Thoracic aorta (tissue), 2 donors: ENCODE results near the gene ANKRD30A. TPM values are rescaled to one million over a fixed set of nuclear protein-coding genes. Genes with fewer than 3 reads are reported as not detected.

ENCODE experiments used
- ATAC-seq: fragments of 150-250 bp; one replicate; pipeline ENCODE4 v1.8.0; 2017; ENCODE audit warnings: low read depth; ENCODE audit not compliant: insufficient number of reproducible peaks, low FRiP score
- DNase-seq: peaks from one replicate; pipeline ENCODE4 v3.0.0-alpha.2; 2020; ENCODE audit warnings: low spot score
- H3K27ac ChIP-seq, 2 donors: fragments of 200-600 bp; sonication (generic); 1 replicate in 1 of 2; 2 replicates in 1 of 2; pipeline ENCODE4 v1.5.1; 2016; ENCODE audit warnings: mild to moderate bottlenecking in 2 of 2, moderate library complexity in 2 of 2
- H3K27me3 ChIP-seq: fragments of 200-600 bp; sonication (generic); replicated peaks from 2 replicates; pipeline ENCODE4 v1.6.0; 2016; ENCODE audit warnings: mild to moderate bottlenecking; ENCODE audit not compliant: insufficient read depth
- H3K36me3 ChIP-seq: fragments of 200-600 bp; sonication (generic); one replicate; pipeline ENCODE4 v1.5.1; 2016
- H3K4me1 ChIP-seq, 2 donors: fragments of 200-600 bp; sonication (generic); 1 replicate in 1 of 2; 2 replicates in 1 of 2; pipeline versions ENCODE4 v1.5.1 to v1.6.0; 2016; ENCODE audit warnings: low read depth in 2 of 2, mild to moderate bottlenecking in 1 of 2; ENCODE audit not compliant: control insufficient read depth in 1 of 2
- H3K4me3 ChIP-seq: fragments of 200-600 bp; sonication (generic); 2 replicates; pipeline ENCODE4 v1.5.1; 2016; ENCODE audit warnings: mild to moderate bottlenecking
- H3K9me3 ChIP-seq: fragments of 200-600 bp; sonication (generic); 2 replicates; pipeline ENCODE4 v1.5.1; 2016
- CTCF ChIP-seq: fragments of 200-600 bp; sonication (generic); IDR thresholded peaks from one replicate; pipeline ENCODE4 v1.5.1; 2019; ENCODE audit warnings: antibody characterized with exemption
- total RNA-seq, 2 donors: library from RNA; depleted of rRNA; stranded (reverse); fragments of >200 nt; gene quantifications; one replicate each; pipeline versions ENCODE4 v1.1.0 to v1.2.3, GENCODE V29; 2016

Gene ANKRD30A
- total RNA-seq, 2 donors from 2014 or later = not detected

- H3K27ac ChIP-seq = no peak overlapping the region
- H3K36me3 ChIP-seq = no peaks in the 10 kb centered on the region
- no peak for ATAC-seq
- H3K9me3 ChIP-seq = no peaks in the 10 kb centered on the region
- no peak overlapping the region for H3K4me3 ChIP-seq
- no peaks in the 10 kb centered on the region for H3K27me3 ChIP-seq
- no peak for TF ChIP-seq CTCF
- no peak for DNase-seq
- no peaks in the 10 kb centered on the region for H3K4me1 ChIP-seq
Measured at GRCh38 chr10:37268266-37268665, 142.9 kb downstream of the ANKRD30A start.

GRCh38 chr10:37269554-37270256 is 144.3 kb downstream of the ANKRD30A start:
- ATAC-seq (no peak), DNase-seq (no peak)
- Histone ChIP-seq H3K4me1 (no peaks in the 10 kb centered on the region), H3K9me3 (no peaks in the 10 kb centered on the region), H3K27ac (no peak overlapping the region), H3K4me3 (no peak overlapping the region), H3K36me3 (no peaks in the 10 kb centered on the region), H3K27me3 (no peaks in the 10 kb centered on the region)
- TF ChIP-seq CTCF = no peak

- H3K4me3 ChIP-seq = no peak overlapping the region
- H3K9me3 ChIP-seq = no peaks in the 10 kb centered on the region
- TF ChIP-seq CTCF = no peak
- no peaks in the 10 kb centered on the region for H3K36me3 ChIP-seq
- no peak for ATAC-seq
- no peak overlapping the region for H3K27ac ChIP-seq
- no peak for DNase-seq
- H3K4me1 ChIP-seq = no peaks in the 10 kb centered on the region
- H3K27me3 ChIP-seq = no peaks in the 10 kb centered on the region
Measured at GRCh38 chr10:37275216-37275777, 149.9 kb downstream of the ANKRD30A start.

- DNase-seq (no peak), ATAC-seq (no peak)
- Histone ChIP-seq H3K27me3 (no peaks in the 10 kb centered on the region), H3K4me1 (no peaks in the 10 kb centered on the region), H3K36me3 (no peaks in the 10 kb centered on the region), H3K9me3 (no peaks in the 10 kb centered on the region), H3K27ac (no peak overlapping the region), H3K4me3 (no peak overlapping the region)
- TF ChIP-seq CTCF = no peak
Measured at GRCh38 chr10:37285063-37285462, 159.7 kb downstream of the ANKRD30A start.

- H3K9me3 ChIP-seq = no peaks in the 10 kb centered on the region
- no peak for TF ChIP-seq CTCF
- ATAC-seq (no peak), DNase-seq (no peak)
- no peak overlapping the region for H3K4me3 ChIP-seq
- no peaks in the 10 kb centered on the region for H3K27me3 ChIP-seq
- H3K27ac ChIP-seq = no peak overlapping the region
- no peaks in the 10 kb centered on the region for H3K36me3 ChIP-seq
- no peaks in the 10 kb centered on the region for H3K4me1 ChIP-seq
Measured at GRCh38 chr10:37289833-37290464, 164.6 kb downstream of the ANKRD30A start.
